SK-N-MC (cell line): ENCODE measurements around the gene OAS1.

ENCODE experiments used
- DNase-seq: peaks from one replicate; pipeline ENCODE4 v3.0.0-alpha.2; 2011; ENCODE audit warnings: low read depth, low spot score
- H3K27ac ChIP-seq: fragments of 200-600 bp; sonication (generic); 2 replicates; pipeline ENCODE4 v1.5.1; 2016; ENCODE audit warnings: mixed run types
- H3K36me3 ChIP-seq: fragments of 200-600 bp; sonication (generic); 2 replicates; pipeline ENCODE4 v1.6.1; 2017; ENCODE audit warnings: antibody characterized with exemption, low read length, mixed read lengths; ENCODE audit not compliant: insufficient read depth
- H3K4me3 ChIP-seq: fragments of 200-600 bp; sonication (generic); 2 replicates; pipeline ENCODE4 v1.5.1; 2016
- H3K9ac ChIP-seq: fragments of 200-600 bp; sonication (generic); 2 replicates; pipeline ENCODE4 v1.8.0; 2017; ENCODE audit warnings: mixed run types, mixed read lengths; ENCODE audit not compliant: insufficient read length
- H3K9me3 ChIP-seq: fragments of 200-600 bp; sonication (generic); 2 replicates; pipeline ENCODE4 v1.6.1; 2017; ENCODE audit warnings: low read depth, mild to moderate bottlenecking, antibody characterized with exemption, low read length, moderate library complexity, mixed read lengths
- EZH2 ChIP-seq: fragments of 200-600 bp; sonication (generic); IDR thresholded peaks from one replicate; pipeline ENCODE4 v1.6.1; 2017; ENCODE audit warnings: antibody characterized with exemption
- FOXP2 ChIP-seq: optimal IDR thresholded peaks from 2 replicates; pipeline ENCODE3; 2011; ENCODE audit warnings: mild to moderate bottlenecking, moderate library complexity; ENCODE audit not compliant: insufficient read depth; ENCODE audit errors: extremely low read length, control extremely low read depth
- POLR2AphosphoS5 ChIP-seq: IDR thresholded peaks from 2 replicates; pipeline ENCODE4 v1.6.1; 2012; ENCODE audit warnings: mild to moderate bottlenecking, low read depth, low read length, borderline replicate concordance

The OAS1 gene

GRCh38 chr12:112906712-112907414, at the start of gene OAS1:
TSS of gene OAS1 (plus strand) at chr12:112906962. CDS start at chr12:112907040, 78 bp downstream.
- no peak for TF ChIP-seq FOXP2
- peak within 1 kb of the TSS; percentile 71 for H3K4me3 ChIP-seq
- H3K9ac ChIP-seq: peak within 1 kb of the TSS; percentile 49
- peak within 1 kb of the TSS; percentile 83 for H3K27ac ChIP-seq
- no peak for DNase-seq
- peaks cover 3% of the 10 kb centered on the region; the same call in 1 of the 2 replicates for H3K9me3 ChIP-seq
- H3K36me3 ChIP-seq: no peaks in the 10 kb centered on the region; the same call in 1 of the 2 replicates

- no peak overlapping the region for H3K27ac ChIP-seq
- no peaks in the 10 kb centered on the region for H3K9me3 ChIP-seq
- H3K36me3 ChIP-seq: no peaks in the 10 kb centered on the region
- TF ChIP-seq EZH2 (no peak), POLR2AphosphoS5 (no peak), FOXP2 (no peak)
- H3K4me3 ChIP-seq: no peak overlapping the region
- DNase-seq: no peak
- H3K9ac ChIP-seq: no peak overlapping the region
These were observed 47.5 kb upstream of the OAS1 start for GRCh38 chr12:112859291-112859690.

GRCh38 chr12:112860181-112860580, 46.6 kb upstream of the OAS1 start:
- DNase-seq: no peak
- H3K27ac ChIP-seq: no peak overlapping the region; the same call in 1 of the 2 replicates
- no peak overlapping the region for H3K9ac ChIP-seq
- no peaks in the 10 kb centered on the region for H3K36me3 ChIP-seq
- H3K4me3 ChIP-seq: no peak overlapping the region
- TF ChIP-seq POLR2AphosphoS5: no peak
- no peak for TF ChIP-seq EZH2
- no peak for TF ChIP-seq FOXP2
- H3K9me3 ChIP-seq: no peaks in the 10 kb centered on the region

- Histone ChIP-seq H3K4me3 (no peak overlapping the region), H3K36me3 (no peaks in the 10 kb centered on the region), H3K9me3 (no peaks in the 10 kb centered on the region), H3K9ac (no peak overlapping the region), H3K27ac (no peak overlapping the region)
- DNase-seq: no peak
- no peak for TF ChIP-seq EZH2
- TF ChIP-seq POLR2AphosphoS5: no peak
- no peak for TF ChIP-seq FOXP2
These were observed 45.5 kb upstream of the OAS1 start for GRCh38 chr12:112861284-112861683.

GRCh38 chr12:112862636-112863290, 44.0 kb upstream of the OAS1 start:
- H3K9me3 ChIP-seq: no peaks in the 10 kb centered on the region

GRCh38 chr12:112868459-112869041, 38.2 kb upstream of the OAS1 start:
- no peak for TF ChIP-seq POLR2AphosphoS5
- no peak for TF ChIP-seq EZH2
- no peak for TF ChIP-seq FOXP2
- no peaks in the 10 kb centered on the region for H3K36me3 ChIP-seq
- H3K27ac ChIP-seq: no peak overlapping the region
- no peak overlapping the region for H3K9ac ChIP-seq
- DNase-seq: no peak
- no peak overlapping the region for H3K4me3 ChIP-seq
- H3K9me3 ChIP-seq: no peaks in the 10 kb centered on the region

More at GRCh38 chr12:112862636-112863290, 44.0 kb upstream of the OAS1 start:
- Histone ChIP-seq H3K27ac (no peak overlapping the region), H3K4me3 (no peak overlapping the region), H3K36me3 (no peaks in the 10 kb centered on the region), H3K9ac (no peak overlapping the region)
- TF ChIP-seq POLR2AphosphoS5: no peak
- no peak for TF ChIP-seq EZH2
- TF ChIP-seq FOXP2: no peak
- no peak for DNase-seq

GRCh38 chr12:112869091-112869490, 37.7 kb upstream of the OAS1 start:
- Histone ChIP-seq H3K9ac (no peak overlapping the region), H3K4me3 (no peak overlapping the region), H3K27ac (no peak overlapping the region), H3K9me3 (no peaks in the 10 kb centered on the region), H3K36me3 (no peaks in the 10 kb centered on the region)
- DNase-seq: no peak
- TF ChIP-seq FOXP2 (no peak), POLR2AphosphoS5 (no peak), EZH2 (no peak)

GRCh38 chr12:112869778-112870177, 37.0 kb upstream of the OAS1 start:
- no peak overlapping the region for H3K27ac ChIP-seq
- no peak overlapping the region for H3K9ac ChIP-seq
- no peak overlapping the region for H3K4me3 ChIP-seq
- no peaks in the 10 kb centered on the region for H3K36me3 ChIP-seq
- H3K9me3 ChIP-seq: no peaks in the 10 kb centered on the region
- no peak for TF ChIP-seq FOXP2
- TF ChIP-seq POLR2AphosphoS5: no peak
- DNase-seq: no peak
